Astrocyte (in vitro differentiated cells and primary cell): ENCODE data around the gene FANK1.

Experiments
- CTCF ChIP-seq: IDR thresholded peaks from 2 replicates; pipeline ENCODE4 v1.5.1; 2011; ENCODE audit warnings: low read depth, mild to moderate bottlenecking, inconsistent platforms, low read length, moderate library complexity; ENCODE audit not compliant: insufficient read depth
- EZH2 ChIP-seq: IDR thresholded peaks from 2 replicates; pipeline ENCODE4 v1.6.1; 2012; ENCODE audit warnings: mild to moderate bottlenecking, low read length, inconsistent platforms; ENCODE audit not compliant: insufficient read depth

GRCh38 chr10:125980521-125981035, 84.2 kb downstream of the FANK1 start:
- TF ChIP-seq CTCF (no peak), EZH2 (no peak)
